Caco-2 (cell line): ENCODE results near the gene NCBP2L. TPM values are rescaled to one million over a fixed set of nuclear protein-coding genes. Genes with fewer than 3 reads are reported as not detected.

Source experiments
- BruUV-seq: library from RNA; stranded (reverse); fragments of 400-500 nt; replicated peaks from 2 replicates; lab custom pipeline; 2021; lab: Mats Ljungman, UMichigan
- CTCF ChIA-PET: fragments of 300-600 bp; sonication (Branson Sonifier 250); formaldehyde crosslinking; loops from one replicate; lab custom pipeline; 2022; ENCODE audit warnings: antibody characterized with exemption; lab: Charles Lee
- POLR2A ChIA-PET: fragments of 300-600 bp; sonication (Branson Sonifier 250); formaldehyde crosslinking; loops from one replicate; lab custom pipeline; 2022; ENCODE audit warnings: antibody characterized with exemption; lab: Charles Lee
- DNase-seq, 2 experiments: peaks; one replicate each; pipeline versions ENCODE4 v3.0.0 to v3.0.0-alpha.2; 2020 to 2022
- H3K27me3 ChIP-seq: replicated peaks from 2 replicates; pipeline ENCODE4 v1.6.0; 2011; ENCODE audit warnings: low read length; ENCODE audit not compliant: control insufficient read depth, insufficient read depth
- H3K36me3 ChIP-seq: 2 replicates; pipeline ENCODE4 v1.5.1; 2011; ENCODE audit warnings: low read length; ENCODE audit not compliant: control insufficient read depth, insufficient read depth
- H3K4me1 ChIP-seq: fragments of 250-450 bp; sonication (Bioruptor Pico); 2 replicates; pipeline ENCODE4 v1.5.1; 2020; ENCODE audit warnings: mild to moderate bottlenecking
- H3K4me3 ChIP-seq: 2 replicates; pipeline ENCODE4 v1.5.1; 2011; ENCODE audit warnings: low read depth, mild to moderate bottlenecking, control low read depth, low read length
- H3K9me3 ChIP-seq: fragments of 250-450 bp; sonication (Bioruptor Pico); 2 replicates; pipeline ENCODE4 v1.5.1; 2020; ENCODE audit warnings: mild to moderate bottlenecking, moderate library complexity
- H3K27ac Mint-ChIP-seq: one replicate; pipeline ENCODE4 v1.8.0; 2022; ENCODE audit warnings: mixed read lengths; ENCODE audit not compliant: unreplicated experiment
- H3K27me3 Mint-ChIP-seq: one replicate; pipeline ENCODE4 v1.8.0; 2022; ENCODE audit warnings: mixed read lengths; ENCODE audit not compliant: insufficient read depth, unreplicated experiment
- H3K36me3 Mint-ChIP-seq: one replicate; pipeline ENCODE4 v1.8.0; 2022; ENCODE audit warnings: mild to moderate bottlenecking, mixed read lengths; ENCODE audit not compliant: insufficient read depth, unreplicated experiment
- H3K4me1 Mint-ChIP-seq: one replicate; pipeline ENCODE4 v1.8.0; 2022; ENCODE audit warnings: low read depth, mixed read lengths; ENCODE audit not compliant: unreplicated experiment
- H3K4me3 Mint-ChIP-seq: one replicate; pipeline ENCODE4 v1.8.0; 2022; ENCODE audit warnings: mild to moderate bottlenecking, moderate library complexity, mixed read lengths; ENCODE audit not compliant: unreplicated experiment
- H3K9me3 Mint-ChIP-seq: one replicate; pipeline ENCODE4 v1.8.0; 2022; ENCODE audit warnings: mixed read lengths; ENCODE audit not compliant: unreplicated experiment
- CTCF ChIP-seq, 2 experiments: fragments of 200-600 bp in 1 of 2; IDR thresholded peaks; 1 replicate in 1 of 2; 2 replicates in 1 of 2; pipeline versions ENCODE4 v1.5.1 to v1.8.0; 2011 to 2022; ENCODE audit warnings: antibody characterized with exemption in 1 of 2, control low read depth in 1 of 2, inconsistent platforms in 1 of 2, low read depth in 1 of 2, low read length in 1 of 2, mild to moderate bottlenecking in 1 of 2, moderate library complexity in 1 of 2; ENCODE audit not compliant: insufficient read depth in 1 of 2, severe bottlenecking in 1 of 2, unreplicated experiment in 1 of 2
- intact Hi-C: fragments of 100-400 bp; cut with micrococcal nuclease; formaldehyde crosslinking; loops from one replicate; pipeline ENCODE4 v1.10.0; 2022; ENCODE audit not compliant: unreplicated experiment
- total RNA-seq: library from RNA; stranded (reverse); gene quantifications from 2 replicates; pipeline ENCODE4 v1.2.3, GENCODE V29; 2022

Gene NCBP2L
- total RNA-seq, 1 experiment from 2014 or later = not detected

- no peaks in the 10 kb centered on the region for H3K36me3 ChIP-seq
- H3K4me1 ChIP-seq = no peaks in the 10 kb centered on the region
- Mint-ChIP-seq H3K27me3 (peaks cover 3% of the 10 kb centered on the region), H3K9me3 (peaks cover 9% of the 10 kb centered on the region), H3K27ac (no peak overlapping the region), H3K4me1 (no peaks in the 10 kb centered on the region), H3K36me3 (no peaks in the 10 kb centered on the region), H3K4me3 (no peak overlapping the region)
- H3K9me3 ChIP-seq = no peaks in the 10 kb centered on the region
- POLR2A ChIA-PET = no interaction called here
- CTCF ChIA-PET = no interaction called here
- H3K4me3 ChIP-seq = no peak overlapping the region
- H3K27me3 ChIP-seq = no peaks in the 10 kb centered on the region
- TF ChIP-seq CTCF (IDR thresholded peaks at IDR 0.05; ENCODE audit: insufficient read depth in 1 of 2, low read depth in 1 of 2, low read length in 1 of 2, severe bottlenecking in 1 of 2, unreplicated experiment in 1 of 2) = no peak
- intact Hi-C loops = no loop called here
- peak in 1 of 2 experiments; percentile 1 for DNase-seq
- BruUV-seq = no TSS peak
Observed at GRCh38 chrX:107818900-107819521, 41.5 kb downstream of the NCBP2L start.

GRCh38 chrX:107823042-107823441 is 45.5 kb downstream of the NCBP2L start:
- intact Hi-C loops = no loop called here
- no peak for DNase-seq
- no peaks in the 10 kb centered on the region for H3K4me1 ChIP-seq
- TF ChIP-seq CTCF (IDR thresholded peaks at IDR 0.05; ENCODE audit: insufficient read depth in 1 of 2, low read depth in 1 of 2, low read length in 1 of 2, severe bottlenecking in 1 of 2, unreplicated experiment in 1 of 2) = no peak
- H3K27me3 ChIP-seq = no peaks in the 10 kb centered on the region
- POLR2A ChIA-PET = no interaction called here
- no peak overlapping the region for H3K4me3 ChIP-seq
- peaks cover 6% of the 10 kb centered on the region for H3K4me1 Mint-ChIP-seq
- no peaks in the 10 kb centered on the region for H3K9me3 ChIP-seq
- no peak overlapping the region for H3K4me3 Mint-ChIP-seq
- no peak overlapping the region for H3K27ac Mint-ChIP-seq
- H3K36me3 Mint-ChIP-seq = no peaks in the 10 kb centered on the region
- CTCF ChIA-PET = no interaction called here
- H3K27me3 Mint-ChIP-seq = peaks cover 11% of the 10 kb centered on the region
- H3K9me3 Mint-ChIP-seq = peaks cover 9% of the 10 kb centered on the region
- no TSS peak for BruUV-seq
- no peaks in the 10 kb centered on the region for H3K36me3 ChIP-seq

- Histone ChIP-seq H3K4me3 (no peak overlapping the region), H3K4me1 (no peaks in the 10 kb centered on the region), H3K9me3 (no peaks in the 10 kb centered on the region), H3K27me3 (no peaks in the 10 kb centered on the region), H3K36me3 (no peaks in the 10 kb centered on the region)
- intact Hi-C loops = no loop called here
- Mint-ChIP-seq H3K9me3 (peaks cover 9% of the 10 kb centered on the region), H3K36me3 (no peaks in the 10 kb centered on the region), H3K27me3 (peaks cover 12% of the 10 kb centered on the region), H3K4me1 (peaks cover 6% of the 10 kb centered on the region), H3K27ac (no peak overlapping the region), H3K4me3 (no peak overlapping the region)
- POLR2A ChIA-PET = no interaction called here
- no peak for DNase-seq
- TF ChIP-seq CTCF (IDR thresholded peaks at IDR 0.05; ENCODE audit: insufficient read depth in 1 of 2, low read depth in 1 of 2, low read length in 1 of 2, severe bottlenecking in 1 of 2, unreplicated experiment in 1 of 2) = no peak
- BruUV-seq = no TSS peak
- CTCF ChIA-PET = no interaction called here
Observed at GRCh38 chrX:107823456-107823855, 45.9 kb downstream of the NCBP2L start.
